GM19351 (cell line): ENCODE data around the gene MEMO1.
"Not testable (repeated sequence)": the region's sequence is repeated elsewhere in the genome, so short reads cannot be mapped to it uniquely, and the experiment has no call there.

ENCODE experiments used
- ATAC-seq: cut with Tn5 transposase; IDR thresholded peaks from one replicate; pipeline ENCODE4 v1.9.1; 2021; ENCODE audit warnings: mild to moderate bottlenecking, moderate library complexity; ENCODE audit not compliant: unreplicated experiment

Gene MEMO1

GRCh38 chr2:31919499-31919898 lies 91.3 kb downstream of the MEMO1 start:
- ATAC-seq: no peak

- ATAC-seq: no peak
These were observed 101.1 kb downstream of the MEMO1 start for GRCh38 chr2:31909661-31910060.

GRCh38 chr2:31907491-31907890 lies 103.3 kb downstream of the MEMO1 start:
- not testable (repeated sequence) for ATAC-seq

- ATAC-seq: no peak
These were observed 107.6 kb downstream of the MEMO1 start for GRCh38 chr2:31903109-31903780.

GRCh38 chr2:31901900-31902299 lies 108.9 kb downstream of the MEMO1 start:
- ATAC-seq: no peak

- not testable (repeated sequence) for ATAC-seq
These were observed 110.7 kb downstream of the MEMO1 start for GRCh38 chr2:31900156-31900555.

- ATAC-seq: not testable (repeated sequence)
These were observed 112.5 kb downstream of the MEMO1 start for GRCh38 chr2:31898346-31898745.

GRCh38 chr2:31897340-31897739 lies 113.5 kb downstream of the MEMO1 start:
- not testable (repeated sequence) for ATAC-seq

GRCh38 chr2:31896293-31896692 lies 114.5 kb downstream of the MEMO1 start:
- no peak for ATAC-seq

- no peak for ATAC-seq
These were observed 116.2 kb downstream of the MEMO1 start for GRCh38 chr2:31894656-31895055.

- no peak for ATAC-seq
These were observed 117.7 kb downstream of the MEMO1 start for GRCh38 chr2:31893094-31893493.

GRCh38 chr2:31889044-31889443 lies 121.8 kb downstream of the MEMO1 start:
- ATAC-seq: no peak

GRCh38 chr2:31888550-31888949 lies 122.3 kb downstream of the MEMO1 start:
- no peak for ATAC-seq

GRCh38 chr2:31886700-31887099 lies 124.1 kb downstream of the MEMO1 start:
- ATAC-seq: no peak

- ATAC-seq: no peak
These were observed 133.8 kb downstream of the MEMO1 start for GRCh38 chr2:31877008-31877407.

- ATAC-seq: no peak
These were observed 136.7 kb downstream of the MEMO1 start for GRCh38 chr2:31874071-31874470.

- ATAC-seq: no peak
These were observed 145.6 kb downstream of the MEMO1 start for GRCh38 chr2:31865215-31865614.

- no peak for ATAC-seq
These were observed 146.9 kb downstream of the MEMO1 start for GRCh38 chr2:31863867-31864266.

GRCh38 chr2:31863015-31863656 lies 147.7 kb downstream of the MEMO1 start:
- ATAC-seq: not testable (repeated sequence)

GRCh38 chr2:31859959-31860358 lies 150.8 kb downstream of the MEMO1 start:
- ATAC-seq: no peak

- ATAC-seq: no peak
These were observed 157.3 kb downstream of the MEMO1 start for GRCh38 chr2:31853521-31853920.

GRCh38 chr2:31842150-31842549 lies 168.7 kb downstream of the MEMO1 start:
- ATAC-seq: not testable (repeated sequence)

- ATAC-seq: no peak
These were observed 175.4 kb downstream of the MEMO1 start for GRCh38 chr2:31835450-31835849.
